ENCODE measurements around the gene FRMD4B. TPM values are rescaled to one million over a fixed set of nuclear protein-coding genes. Genes with fewer than 3 reads are reported as not detected.

Gene FRMD4B
- total and polyA plus RNA-seq, 10 of the 15 experiments (the other 5 are each of a cell fraction or from before 2014, with no cell fraction given), result 3.9 to 11.4 (median 8.0) TPM

DNA sequence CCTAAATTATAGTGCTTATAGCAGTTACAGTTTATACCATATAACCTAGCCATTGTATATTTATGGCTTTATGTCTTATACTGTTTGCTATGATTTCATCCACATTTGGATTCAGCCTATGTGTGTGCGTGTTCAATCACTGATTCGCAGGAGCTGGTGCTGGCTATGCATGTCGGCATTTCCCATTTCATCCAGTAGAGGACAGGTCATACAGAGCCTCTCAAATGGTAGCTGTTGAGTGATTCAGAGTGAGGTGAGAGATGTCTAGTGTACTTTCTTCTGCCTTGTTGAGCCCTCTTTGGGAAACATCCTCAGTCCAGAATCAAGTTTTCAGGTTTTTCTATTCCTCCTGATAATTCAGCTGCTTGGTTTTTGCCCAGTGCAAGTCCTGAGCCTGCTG, 76.1 kb downstream of the FRMD4B start:
- ATAC-seq (no peak), DNase-seq (ENCODE audit: low read depth, low spot score) (no peak), FAIRE-seq (peak; percentile 13)
- TF ChIP-seq ASH2L (IDR thresholded peaks at IDR 0.05; ENCODE audit: borderline replicate concordance, low read depth) (no peak), SMC3 (IDR thresholded peaks at IDR 0.05; ENCODE audit: borderline replicate concordance, low read length) (peak; percentile 37; the same call in 1 of the 2 replicates), RAD21 (IDR thresholded peaks at IDR 0.05; ENCODE audit: insufficient read depth, low read depth, low read length) (peak; percentile 34; the same call in 1 of the 2 replicates)
- TF ChIP-seq, protein P1, sequence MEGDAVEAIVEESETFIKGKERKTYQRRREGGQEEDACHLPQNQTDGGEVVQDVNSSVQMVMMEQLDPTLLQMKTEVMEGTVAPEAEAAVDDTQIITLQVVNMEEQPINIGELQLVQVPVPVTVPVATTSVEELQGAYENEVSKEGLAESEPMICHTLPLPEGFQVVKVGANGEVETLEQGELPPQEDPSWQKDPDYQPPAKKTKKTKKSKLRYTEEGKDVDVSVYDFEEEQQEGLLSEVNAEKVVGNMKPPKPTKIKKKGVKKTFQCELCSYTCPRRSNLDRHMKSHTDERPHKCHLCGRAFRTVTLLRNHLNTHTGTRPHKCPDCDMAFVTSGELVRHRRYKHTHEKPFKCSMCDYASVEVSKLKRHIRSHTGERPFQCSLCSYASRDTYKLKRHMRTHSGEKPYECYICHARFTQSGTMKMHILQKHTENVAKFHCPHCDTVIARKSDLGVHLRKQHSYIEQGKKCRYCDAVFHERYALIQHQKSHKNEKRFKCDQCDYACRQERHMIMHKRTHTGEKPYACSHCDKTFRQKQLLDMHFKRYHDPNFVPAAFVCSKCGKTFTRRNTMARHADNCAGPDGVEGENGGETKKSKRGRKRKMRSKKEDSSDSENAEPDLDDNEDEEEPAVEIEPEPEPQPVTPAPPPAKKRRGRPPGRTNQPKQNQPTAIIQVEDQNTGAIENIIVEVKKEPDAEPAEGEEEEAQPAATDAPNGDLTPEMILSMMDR (IDR thresholded peaks at IDR 0.05 in 2 of 3, conservative IDR thresholded peaks at IDR 0.05 in 1 of 3; ENCODE audit: control insufficient read depth in 2 of 3, extremely low read depth in 1 of 3, insufficient read depth in 1 of 3, low read depth in 3 of 3, low read length in 3 of 3), result peak; percentile 20 to 36 (median 23); a peak in 4 of 6 replicates
- Histone ChIP-seq H3K36me3 (ENCODE audit: control insufficient read depth in 2 of 2, insufficient read depth in 2 of 2, low read length in 1 of 2) (no peaks in the 10 kb centered on the region), H3K9me3 (replicated peaks; ENCODE audit: control insufficient read depth, insufficient read depth, low read length) (no peaks in the 10 kb centered on the region), H4K20me1 (ENCODE audit: control insufficient read depth, insufficient read depth) (no peaks in the 10 kb centered on the region), H3K9ac (ENCODE audit: control insufficient read depth, insufficient read depth, low read length) (no peak overlapping the region), H3K27me3 (replicated peaks in 1 of 2; ENCODE audit: control insufficient read depth in 2 of 2, insufficient read depth in 2 of 2, low read length in 1 of 2) (no peaks in the 10 kb centered on the region), H2AFZ (ENCODE audit: control insufficient read depth, low read depth, low read length) (no peak overlapping the region), H3K4me2 (ENCODE audit: control insufficient read depth, insufficient read depth) (no peak overlapping the region), H3K27ac (ENCODE audit: control insufficient read depth, insufficient read depth) (no peak overlapping the region), H3K4me3 (no peak overlapping the region), H3K4me1 (ENCODE audit: control insufficient read depth, insufficient read depth, low read length) (no peaks in the 10 kb centered on the region), H3K79me2 (ENCODE audit: control insufficient read depth, insufficient read depth, low read length) (no peaks in the 10 kb centered on the region)
- in situ Hi-C loops (cut with MboI), result loop anchor here (5.0 kb wide), 1 partner anchor 148 kb away; no protein-coding TSS in a partner anchor
- ChIA-PET RAD21 (ENCODE audit: unreplicated experiment) (interaction anchor here (0.6 to 10.6 kb wide), 13 partner anchors 10 to 309 kb away, joined by 3 to 379 read pairs (median 4); no protein-coding TSS in a partner anchor), POLR2A (interaction anchor here (0.6 to 1.7 kb wide), 2 partner anchors 17 to 1673 kb away, joined by 3 to 4 read pairs; no protein-coding TSS in a partner anchor), SMC1A (ENCODE audit: uncharacterized antibody, unreplicated experiment) (interaction anchor here (0.7 to 10.7 kb wide), 16 partner anchors 10 to 189 kb away, joined by 3 to 505 read pairs (median 8); no protein-coding TSS in a partner anchor), CTCF (interaction anchor here (1.0 to 16.1 kb wide), 7 partner anchors 13 to 190 kb away, joined by 3 to 625 read pairs (median 52); no protein-coding TSS in a partner anchor)
- no TSS peak for BruUV-seq (replicated peaks)
- WGBS (ENCODE audit: insufficient coverage, insufficient replicate concordance, low lambda C conversion rate, missing lambda C conversion rate), result 95% methylated on average over 3 of the region's 3 CpGs
- intact Hi-C loops (cut with micrococcal nuclease; ENCODE audit: unreplicated experiment), result loop anchor here (5.0 to 10.0 kb wide), 2 partner anchors 117 to 295 kb away; partner anchors contain the start of gene EOGT
